ENCODE results near the gene RPL27A. TPM values are rescaled to one million over a fixed set of nuclear protein-coding genes. Genes with fewer than 3 reads are reported as not detected.

RPL27A gene
- total RNA-seq, result 1,035 and 1,237 TPM in 2 replicates
- polyA plus RNA-seq, result 874 and 1,114 TPM in 2 replicates
- 1,974 and 2,490 TPM in 2 replicates for polyA plus RNA-seq (2012)
- 125 and 220 TPM in 2 replicates for polyA minus RNA-seq (ENCODE audit: low replicate concordance)

DNA sequence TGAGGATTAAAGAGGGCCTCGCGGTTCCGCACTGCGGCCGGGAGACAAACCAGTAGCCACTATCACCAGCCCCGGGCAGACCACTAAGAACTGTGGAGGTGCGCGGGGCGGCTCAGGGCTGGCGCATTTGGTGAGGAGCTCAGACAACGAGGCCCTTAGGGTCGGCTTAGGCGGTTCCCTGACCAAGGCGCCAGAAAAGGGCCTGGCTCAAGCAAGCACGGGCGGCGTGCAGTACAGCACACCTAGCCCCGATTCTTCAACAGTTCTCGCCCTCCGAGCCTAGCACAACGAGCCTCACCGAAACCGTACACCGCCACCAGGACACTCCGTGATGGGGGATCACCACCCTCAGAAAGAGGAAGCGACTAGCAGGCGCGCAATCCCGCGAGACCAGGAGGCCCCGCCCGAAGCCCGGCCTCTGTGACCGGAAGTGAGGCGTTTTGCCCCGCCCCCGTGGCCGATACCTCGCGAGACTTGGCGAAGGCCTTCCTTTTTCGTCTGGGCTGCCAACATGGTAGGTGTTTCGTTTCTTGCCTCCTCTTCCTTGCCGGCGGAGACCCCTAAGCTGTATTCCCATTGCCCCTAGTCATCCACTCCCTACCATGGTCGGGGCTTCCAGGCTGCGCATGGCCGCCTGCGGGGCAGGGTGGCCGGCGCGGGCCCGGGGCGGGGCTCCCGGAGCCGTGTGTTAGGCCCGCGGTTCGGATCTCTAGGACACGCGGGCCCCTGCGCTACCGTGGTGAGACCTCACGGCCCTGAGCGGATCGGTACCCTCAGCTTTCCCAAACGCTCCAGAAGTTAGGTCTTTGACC is at the start of gene RPL27A, which contains the start of gene TRIM66:
Gene RPL27A, plus strand, starts transcription at position 490 of the 812 bp plus-strand sequence. Its CDS starts 22 bp downstream, at position 512.
Gene TRIM66, minus strand, starts transcription at position 363 of the 812 bp plus-strand sequence. CDS start 10,391 bp downstream, outside the sequence.
- no peak for TF ChIP-seq EZH2 (IDR thresholded peaks at IDR 0.05; ENCODE audit: low read length, missing control alignments)
- TF ChIP-seq, protein P1, sequence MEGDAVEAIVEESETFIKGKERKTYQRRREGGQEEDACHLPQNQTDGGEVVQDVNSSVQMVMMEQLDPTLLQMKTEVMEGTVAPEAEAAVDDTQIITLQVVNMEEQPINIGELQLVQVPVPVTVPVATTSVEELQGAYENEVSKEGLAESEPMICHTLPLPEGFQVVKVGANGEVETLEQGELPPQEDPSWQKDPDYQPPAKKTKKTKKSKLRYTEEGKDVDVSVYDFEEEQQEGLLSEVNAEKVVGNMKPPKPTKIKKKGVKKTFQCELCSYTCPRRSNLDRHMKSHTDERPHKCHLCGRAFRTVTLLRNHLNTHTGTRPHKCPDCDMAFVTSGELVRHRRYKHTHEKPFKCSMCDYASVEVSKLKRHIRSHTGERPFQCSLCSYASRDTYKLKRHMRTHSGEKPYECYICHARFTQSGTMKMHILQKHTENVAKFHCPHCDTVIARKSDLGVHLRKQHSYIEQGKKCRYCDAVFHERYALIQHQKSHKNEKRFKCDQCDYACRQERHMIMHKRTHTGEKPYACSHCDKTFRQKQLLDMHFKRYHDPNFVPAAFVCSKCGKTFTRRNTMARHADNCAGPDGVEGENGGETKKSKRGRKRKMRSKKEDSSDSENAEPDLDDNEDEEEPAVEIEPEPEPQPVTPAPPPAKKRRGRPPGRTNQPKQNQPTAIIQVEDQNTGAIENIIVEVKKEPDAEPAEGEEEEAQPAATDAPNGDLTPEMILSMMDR (conservative IDR thresholded peaks at IDR 0.05 in 1 of 2, IDR thresholded peaks at IDR 0.05 in 1 of 2; ENCODE audit: low read depth in 1 of 2, low read length in 2 of 2), result peak in 1 of 2 donors; percentile 16
- peaks cover 6% of the 10 kb centered on the region for H3K4me1 ChIP-seq (ENCODE audit: control insufficient read depth, extremely low read depth, insufficient read depth, low read length)
- H3K9ac ChIP-seq (ENCODE audit: insufficient read depth, low read length), result peak within 1 kb of the TSS; percentile 99
- H3K4me2 ChIP-seq (ENCODE audit: extremely low read depth, insufficient read depth, low read length), result peak within 1 kb of the TSS; percentile 95
- peak within 1 kb of the TSS; percentile 89 to 100 (median 97) for H3K4me3 ChIP-seq (replicated peaks in 1 of 4; ENCODE audit: control extremely low read depth in 1 of 4, insufficient read depth in 1 of 4, low read depth in 3 of 4, low read length in 4 of 4)
- H3K27ac ChIP-seq (ENCODE audit: insufficient read depth, low read length), result peak within 1 kb of the TSS; percentile 98
- H4K20me1 ChIP-seq (ENCODE audit: control insufficient read depth, extremely low read depth, insufficient read depth, low read length), result no peaks in the 10 kb centered on the region
- H2AFZ ChIP-seq (ENCODE audit: low read length), result peak within 1 kb of the TSS; percentile 22
- no peaks in the 10 kb centered on the region for H3K9me3 ChIP-seq (ENCODE audit: control insufficient read depth, insufficient read depth, low read depth, low read length)
- DNase-seq (ENCODE audit: low read depth in 2 of 2), result peak; percentile 94 to 97
- peaks cover 18% of the 10 kb centered on the region for H3K36me3 ChIP-seq (ENCODE audit: control insufficient read depth, insufficient read depth, low read length)
- H3K27me3 ChIP-seq (ENCODE audit: control insufficient read depth, insufficient read depth, low read length), result no peaks in the 10 kb centered on the region
- H3K79me2 ChIP-seq (ENCODE audit: control insufficient read depth, insufficient read depth, low read length), result peaks cover 43% of the 10 kb centered on the region

DNA sequence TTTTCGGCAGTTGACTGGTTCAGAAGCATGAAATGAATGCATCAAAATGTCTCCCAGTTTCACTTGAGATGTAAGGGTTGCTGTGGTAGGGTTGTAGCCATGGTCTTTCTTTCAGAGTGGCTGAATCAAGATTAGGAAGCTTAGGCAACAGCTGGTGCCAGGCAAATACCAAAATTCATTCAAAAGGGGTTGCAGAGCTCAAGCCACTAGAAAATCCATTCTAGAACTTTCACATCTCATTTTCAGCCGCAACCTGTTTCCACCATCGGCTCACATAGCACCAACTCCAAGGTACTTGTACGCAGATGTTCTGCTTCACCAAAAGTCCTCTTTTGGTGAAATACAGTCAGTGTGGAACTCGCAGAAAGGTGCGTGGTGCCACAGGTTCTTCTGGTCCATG is 48.1 kb upstream of the RPL27A start:
- H3K4me3 ChIP-seq (replicated peaks in 1 of 4; ENCODE audit: control extremely low read depth in 1 of 4, insufficient read depth in 1 of 4, low read depth in 3 of 4, low read length in 4 of 4), result no peak overlapping the region
- no peak overlapping the region for H3K27ac ChIP-seq (ENCODE audit: insufficient read depth, low read length)
- no peaks in the 10 kb centered on the region for H3K4me1 ChIP-seq (ENCODE audit: control insufficient read depth, extremely low read depth, insufficient read depth, low read length)
- no peaks in the 10 kb centered on the region for H3K36me3 ChIP-seq (ENCODE audit: control insufficient read depth, insufficient read depth, low read length)
- no peak overlapping the region for H3K4me2 ChIP-seq (ENCODE audit: extremely low read depth, insufficient read depth, low read length)
- DNase-seq (ENCODE audit: low read depth in 2 of 2), result no peak
- no peaks in the 10 kb centered on the region for H3K79me2 ChIP-seq (ENCODE audit: control insufficient read depth, insufficient read depth, low read length)
- H3K9me3 ChIP-seq (ENCODE audit: control insufficient read depth, insufficient read depth, low read depth, low read length), result no peaks in the 10 kb centered on the region
- H3K27me3 ChIP-seq (ENCODE audit: control insufficient read depth, insufficient read depth, low read length), result no peaks in the 10 kb centered on the region
- TF ChIP-seq, protein P1 (conservative IDR thresholded peaks at IDR 0.05 in 1 of 2, IDR thresholded peaks at IDR 0.05 in 1 of 2; ENCODE audit: low read depth in 1 of 2, low read length in 2 of 2), result no peak
- no peak overlapping the region for H3K9ac ChIP-seq (ENCODE audit: insufficient read depth, low read length)
- H2AFZ ChIP-seq (ENCODE audit: low read length), result no peak overlapping the region
- H4K20me1 ChIP-seq (ENCODE audit: control insufficient read depth, extremely low read depth, insufficient read depth, low read length), result no peaks in the 10 kb centered on the region

DNA sequence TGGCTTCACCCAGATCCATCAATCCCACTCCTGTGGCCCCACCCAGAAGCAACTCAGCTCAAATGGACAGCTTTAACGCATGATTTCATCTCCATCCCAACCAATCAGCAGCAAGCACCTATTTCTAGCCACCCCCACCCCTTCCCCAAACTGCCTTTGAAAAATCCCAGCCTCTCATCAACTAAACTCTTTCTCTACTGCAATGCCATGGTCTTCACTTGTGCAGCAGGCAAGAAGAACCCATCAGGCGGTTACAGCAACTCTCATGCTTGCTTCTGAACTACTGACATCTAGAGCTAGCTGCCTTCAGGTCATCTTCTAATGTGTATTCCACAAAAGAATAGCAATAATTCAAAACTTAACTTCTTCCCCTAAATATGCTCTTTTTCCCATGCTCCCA is 46.5 kb upstream of the RPL27A start:
- H3K27ac ChIP-seq (ENCODE audit: insufficient read depth, low read length), result no peak overlapping the region
- H3K79me2 ChIP-seq (ENCODE audit: control insufficient read depth, insufficient read depth, low read length), result no peaks in the 10 kb centered on the region
- H3K4me2 ChIP-seq (ENCODE audit: extremely low read depth, insufficient read depth, low read length), result no peak overlapping the region
- H3K9me3 ChIP-seq (ENCODE audit: control insufficient read depth, insufficient read depth, low read depth, low read length), result no peaks in the 10 kb centered on the region
- H3K4me3 ChIP-seq (replicated peaks in 1 of 4; ENCODE audit: control extremely low read depth in 1 of 4, insufficient read depth in 1 of 4, low read depth in 3 of 4, low read length in 4 of 4), result no peak overlapping the region
- no peaks in the 10 kb centered on the region for H4K20me1 ChIP-seq (ENCODE audit: control insufficient read depth, extremely low read depth, insufficient read depth, low read length)
- no peak for DNase-seq (ENCODE audit: low read depth in 2 of 2)
- no peaks in the 10 kb centered on the region for H3K27me3 ChIP-seq (ENCODE audit: control insufficient read depth, insufficient read depth, low read length)
- no peaks in the 10 kb centered on the region for H3K4me1 ChIP-seq (ENCODE audit: control insufficient read depth, extremely low read depth, insufficient read depth, low read length)
- no peaks in the 10 kb centered on the region for H3K36me3 ChIP-seq (ENCODE audit: control insufficient read depth, insufficient read depth, low read length)
- H2AFZ ChIP-seq (ENCODE audit: low read length), result no peak overlapping the region
- TF ChIP-seq EZH2 (IDR thresholded peaks at IDR 0.05; ENCODE audit: low read length, missing control alignments), result no peak
- TF ChIP-seq, protein P1 (conservative IDR thresholded peaks at IDR 0.05 in 1 of 2, IDR thresholded peaks at IDR 0.05 in 1 of 2; ENCODE audit: low read depth in 1 of 2, low read length in 2 of 2), result no peak
- no peak overlapping the region for H3K9ac ChIP-seq (ENCODE audit: insufficient read depth, low read length)

Data from fibroblast of lung (primary cell).